ENCODE data around the gene NTSR1.

Gene NTSR1

GRCh38 chr20:62786157-62786556 is 77.5 kb downstream of the NTSR1 start:
- no peaks in the 10 kb centered on the region for H3K9me2 ChIP-seq (replicated peaks; ENCODE audit: low read depth, low read length)
- H3F3A ChIP-seq (ENCODE audit: low read depth) = no peaks in the 10 kb centered on the region
- H3K9me3 ChIP-seq (ENCODE audit: insufficient read depth, low read depth, low read length) = no peaks in the 10 kb centered on the region
- no peaks in the 10 kb centered on the region for H4K20me1 ChIP-seq (ENCODE audit: insufficient read depth, low read length, poor library complexity, severe bottlenecking)
- no peaks in the 10 kb centered on the region for H3K27me3 ChIP-seq (ENCODE audit: insufficient read depth, low read length, poor library complexity, severe bottlenecking)
- H3K79me2 ChIP-seq (ENCODE audit: insufficient read depth, low read length) = no peaks in the 10 kb centered on the region
- TF ChIP-seq EZH2phosphoT487 (IDR thresholded peaks at IDR 0.05; ENCODE audit: borderline replicate concordance) (no peak), CTCF (conservative IDR thresholded peaks at IDR 0.05; ENCODE audit: low read length) (no peak)
- H2AFZ ChIP-seq (ENCODE audit: low read length) = no peak overlapping the region
- no peaks in the 10 kb centered on the region for H3K36me3 ChIP-seq (ENCODE audit: insufficient read depth, low read length)
- H3K4me3 ChIP-seq (ENCODE audit: low read length, poor library complexity, severe bottlenecking) = no peak overlapping the region
- no peak overlapping the region for H3K4me2 ChIP-seq (ENCODE audit: low read depth, low read length, poor library complexity, severe bottlenecking)
- H3K4me1 ChIP-seq (ENCODE audit: insufficient read depth, low read length, poor library complexity, severe bottlenecking) = peaks cover 21% of the 10 kb centered on the region
- no peak overlapping the region for H3K9ac ChIP-seq (ENCODE audit: low read depth, low read length, poor library complexity, severe bottlenecking)

- Histone ChIP-seq H3K9me3 (ENCODE audit: insufficient read depth, low read depth, low read length) (no peaks in the 10 kb centered on the region), H3K4me2 (ENCODE audit: low read depth, low read length, poor library complexity, severe bottlenecking) (no peak overlapping the region), H3K79me2 (ENCODE audit: insufficient read depth, low read length) (no peaks in the 10 kb centered on the region), H3K9me2 (replicated peaks; ENCODE audit: low read depth, low read length) (no peaks in the 10 kb centered on the region), H3K4me1 (ENCODE audit: insufficient read depth, low read length, poor library complexity, severe bottlenecking) (peaks cover 21% of the 10 kb centered on the region), H4K20me1 (ENCODE audit: insufficient read depth, low read length, poor library complexity, severe bottlenecking) (no peaks in the 10 kb centered on the region), H3K36me3 (ENCODE audit: insufficient read depth, low read length) (no peaks in the 10 kb centered on the region), H2AFZ (ENCODE audit: low read length) (no peak overlapping the region), H3K27me3 (ENCODE audit: insufficient read depth, low read length, poor library complexity, severe bottlenecking) (no peaks in the 10 kb centered on the region), H3F3A (ENCODE audit: low read depth) (no peaks in the 10 kb centered on the region), H3K4me3 (ENCODE audit: low read length, poor library complexity, severe bottlenecking) (no peak overlapping the region), H3K9ac (ENCODE audit: low read depth, low read length, poor library complexity, severe bottlenecking) (no peak overlapping the region)
- no peak for TF ChIP-seq EZH2phosphoT487 (IDR thresholded peaks at IDR 0.05; ENCODE audit: borderline replicate concordance)
These were observed 78.7 kb downstream of the NTSR1 start for GRCh38 chr20:62787321-62787720.

- Histone ChIP-seq H3K27me3 (ENCODE audit: insufficient read depth, low read length, poor library complexity, severe bottlenecking) (no peaks in the 10 kb centered on the region), H3K4me2 (ENCODE audit: low read depth, low read length, poor library complexity, severe bottlenecking) (no peak overlapping the region), H3K9ac (ENCODE audit: low read depth, low read length, poor library complexity, severe bottlenecking) (no peak overlapping the region), H3K79me2 (ENCODE audit: insufficient read depth, low read length) (no peaks in the 10 kb centered on the region), H3K9me2 (replicated peaks; ENCODE audit: low read depth, low read length) (no peaks in the 10 kb centered on the region), H2AFZ (ENCODE audit: low read length) (no peak overlapping the region), H3K4me3 (ENCODE audit: low read length, poor library complexity, severe bottlenecking) (no peak overlapping the region), H4K20me1 (ENCODE audit: insufficient read depth, low read length, poor library complexity, severe bottlenecking) (no peaks in the 10 kb centered on the region), H3K4me1 (ENCODE audit: insufficient read depth, low read length, poor library complexity, severe bottlenecking) (peaks cover 15% of the 10 kb centered on the region), H3K9me3 (ENCODE audit: insufficient read depth, low read depth, low read length) (no peaks in the 10 kb centered on the region), H3F3A (ENCODE audit: low read depth) (no peaks in the 10 kb centered on the region), H3K36me3 (ENCODE audit: insufficient read depth, low read length) (no peaks in the 10 kb centered on the region)
- TF ChIP-seq CTCF (conservative IDR thresholded peaks at IDR 0.05; ENCODE audit: low read length) = no peak
- no peak for TF ChIP-seq EZH2phosphoT487 (IDR thresholded peaks at IDR 0.05; ENCODE audit: borderline replicate concordance)
These were observed 79.2 kb downstream of the NTSR1 start for GRCh38 chr20:62787866-62788265.

- H2AFZ ChIP-seq (ENCODE audit: low read length) = no peak overlapping the region
- no peak for TF ChIP-seq CTCF (conservative IDR thresholded peaks at IDR 0.05; ENCODE audit: low read length)
- no peak for TF ChIP-seq EZH2phosphoT487 (IDR thresholded peaks at IDR 0.05; ENCODE audit: borderline replicate concordance)
- no peak overlapping the region for H3K4me2 ChIP-seq (ENCODE audit: low read depth, low read length, poor library complexity, severe bottlenecking)
- peaks cover 9% of the 10 kb centered on the region for H3K4me1 ChIP-seq (ENCODE audit: insufficient read depth, low read length, poor library complexity, severe bottlenecking)
- H3K9me2 ChIP-seq (replicated peaks; ENCODE audit: low read depth, low read length) = no peaks in the 10 kb centered on the region
- H3K9me3 ChIP-seq (ENCODE audit: insufficient read depth, low read depth, low read length) = no peaks in the 10 kb centered on the region
- H3K9ac ChIP-seq (ENCODE audit: low read depth, low read length, poor library complexity, severe bottlenecking) = no peak overlapping the region
- H3K36me3 ChIP-seq (ENCODE audit: insufficient read depth, low read length) = no peaks in the 10 kb centered on the region
- no peaks in the 10 kb centered on the region for H3K79me2 ChIP-seq (ENCODE audit: insufficient read depth, low read length)
- no peaks in the 10 kb centered on the region for H4K20me1 ChIP-seq (ENCODE audit: insufficient read depth, low read length, poor library complexity, severe bottlenecking)
- H3K4me3 ChIP-seq (ENCODE audit: low read length, poor library complexity, severe bottlenecking) = no peak overlapping the region
- H3F3A ChIP-seq (ENCODE audit: low read depth) = no peaks in the 10 kb centered on the region
- no peaks in the 10 kb centered on the region for H3K27me3 ChIP-seq (ENCODE audit: insufficient read depth, low read length, poor library complexity, severe bottlenecking)
These were observed 80.0 kb downstream of the NTSR1 start for GRCh38 chr20:62788607-62789006.

Measured in Loucy (cell line).